ENCODE results near the gene TASOR.
A peak's percentile ranks its signal among the peaks of the same experiment; 100 is the strongest.
"Not testable (repeated sequence)": the region's sequence is repeated elsewhere in the genome, so short reads cannot be mapped to it uniquely, and the experiment has no call there.

The TASOR gene

GRCh38 chr3:56683122-56683817 is at the start of gene TASOR:
Gene TASOR (minus strand): TSS chr3:56683265. CDS start chr3:56683006, 259 bp downstream.
- peak; percentile 63 to 84 (median 76) for DNase-seq (ENCODE audit: low read depth in 4 of 4, low spot score in 1 of 4)

GRCh38 chr3:56732109-56732508 is 49.0 kb upstream of the TASOR start:
- no peak for DNase-seq (ENCODE audit: low read depth in 4 of 4, low spot score in 1 of 4)

GRCh38 chr3:56725175-56725574 is 42.1 kb upstream of the TASOR start:
- DNase-seq (ENCODE audit: low read depth in 4 of 4, low spot score in 1 of 4) = peak; percentile 3 to 41 (median 12)

- no peak for DNase-seq (ENCODE audit: low read depth in 4 of 4, low spot score in 1 of 4)
Measured at GRCh38 chr3:56724676-56725075, 41.6 kb upstream of the TASOR start.

- DNase-seq (ENCODE audit: low read depth in 4 of 4, low spot score in 1 of 4) = no peak
Measured at GRCh38 chr3:56720849-56721248, 37.8 kb upstream of the TASOR start.

- not testable (repeated sequence) for DNase-seq (ENCODE audit: low read depth in 4 of 4, low spot score in 1 of 4)
Measured at GRCh38 chr3:56718809-56719208, 35.7 kb upstream of the TASOR start.

- no peak for DNase-seq (ENCODE audit: low read depth in 4 of 4, low spot score in 1 of 4)
Measured at GRCh38 chr3:56711344-56711743, 28.3 kb upstream of the TASOR start.

- DNase-seq (ENCODE audit: low read depth in 4 of 4, low spot score in 1 of 4) = not testable (repeated sequence)
Measured at GRCh38 chr3:56707412-56707811, 24.3 kb upstream of the TASOR start.

- DNase-seq (ENCODE audit: low read depth in 4 of 4, low spot score in 1 of 4) = no peak
Measured at GRCh38 chr3:56706629-56707028, 23.6 kb upstream of the TASOR start.

GRCh38 chr3:56704706-56705105 is 21.6 kb upstream of the TASOR start:
- DNase-seq (ENCODE audit: low read depth in 4 of 4, low spot score in 1 of 4) = no peak

- peak in 1 of 4 experiments; percentile 25 for DNase-seq (ENCODE audit: low read depth in 4 of 4, low spot score in 1 of 4)
Measured at GRCh38 chr3:56702490-56703315, 19.6 kb upstream of the TASOR start.

- no peak for DNase-seq (ENCODE audit: low read depth in 4 of 4, low spot score in 1 of 4)
Measured at GRCh38 chr3:56700151-56700550, 17.1 kb upstream of the TASOR start.

- DNase-seq (ENCODE audit: low read depth in 4 of 4, low spot score in 1 of 4) = no peak
Measured at GRCh38 chr3:56694867-56695683, 12.0 kb upstream of the TASOR start.

GRCh38 chr3:56693750-56694149 is 10.7 kb upstream of the TASOR start:
- no peak for DNase-seq (ENCODE audit: low read depth in 4 of 4, low spot score in 1 of 4)

GRCh38 chr3:56692520-56693433 is 9.7 kb upstream of the TASOR start:
- DNase-seq (ENCODE audit: low read depth in 4 of 4, low spot score in 1 of 4) = not testable (repeated sequence)

GRCh38 chr3:56692001-56692365 is 8.9 kb upstream of the TASOR start:
- not testable (repeated sequence) for DNase-seq (ENCODE audit: low read depth in 4 of 4, low spot score in 1 of 4)

- no peak for DNase-seq (ENCODE audit: low read depth in 4 of 4, low spot score in 1 of 4)
Measured at GRCh38 chr3:56691165-56692000, 8.3 kb upstream of the TASOR start.

GRCh38 chr3:56689303-56689702 is 6.2 kb upstream of the TASOR start:
- no peak for DNase-seq (ENCODE audit: low read depth in 4 of 4, low spot score in 1 of 4)

- no peak for DNase-seq (ENCODE audit: low read depth in 4 of 4, low spot score in 1 of 4)
Measured at GRCh38 chr3:56688191-56688590, 5.1 kb upstream of the TASOR start.

- DNase-seq (ENCODE audit: low read depth in 4 of 4, low spot score in 1 of 4) = no peak
Measured at GRCh38 chr3:56684029-56684428, 964 bp upstream of the TASOR start.

Measured in stimulated activated CD4-positive, alpha-beta T cell treated with anti-CD3 and anti-CD28 coated beads, Interleukin-1b, Interleukin-23, amount 100 ng/mL, for 24 hours (primary cell).